ENCODE data around the gene CEP112. TPM values are rescaled to one million over a fixed set of nuclear protein-coding genes. Genes with fewer than 3 reads are reported as not detected.

The CEP112 gene
- total and polyA plus RNA-seq, 2 donors (not counting 1 experiment from before 2014, with no cell fraction given): 5.4 to 6.4 TPM

- no peak for DNase-seq (ENCODE audit: low read depth in 2 of 2)
- H3K27me3 ChIP-seq (ENCODE audit: control insufficient read depth, insufficient read depth, low read length): no peaks in the 10 kb centered on the region
- H3K4me1 ChIP-seq (ENCODE audit: control insufficient read depth, extremely low read depth, insufficient read depth, low read length): no peaks in the 10 kb centered on the region
- H3K27ac ChIP-seq (ENCODE audit: insufficient read depth, low read length): no peak overlapping the region
- no peaks in the 10 kb centered on the region for H3K9me3 ChIP-seq (ENCODE audit: control insufficient read depth, insufficient read depth, low read depth, low read length)
- H3K36me3 ChIP-seq (ENCODE audit: control insufficient read depth, insufficient read depth, low read length): no peaks in the 10 kb centered on the region
- no peaks in the 10 kb centered on the region for H4K20me1 ChIP-seq (ENCODE audit: control insufficient read depth, extremely low read depth, insufficient read depth, low read length)
- H3K4me3 ChIP-seq (replicated peaks in 1 of 4; ENCODE audit: control extremely low read depth in 1 of 4, insufficient read depth in 1 of 4, low read depth in 3 of 4, low read length in 4 of 4): no peak overlapping the region
- TF ChIP-seq EZH2 (IDR thresholded peaks at IDR 0.05; ENCODE audit: low read length, missing control alignments): no peak
- no peak for TF ChIP-seq CTCF (conservative IDR thresholded peaks at IDR 0.05 in 1 of 2, IDR thresholded peaks at IDR 0.05 in 1 of 2; ENCODE audit: low read depth in 1 of 2, low read length in 2 of 2)
- H3K9ac ChIP-seq (ENCODE audit: insufficient read depth, low read length): no peak overlapping the region
- H3K4me2 ChIP-seq (ENCODE audit: extremely low read depth, insufficient read depth, low read length): no peak overlapping the region
- no peak overlapping the region for H2AFZ ChIP-seq (ENCODE audit: low read length)
- no peaks in the 10 kb centered on the region for H3K79me2 ChIP-seq (ENCODE audit: control insufficient read depth, insufficient read depth, low read length)
These were observed 45.5 kb downstream of the CEP112 start for GRCh38 chr17:66146394-66146793.

DNA sequence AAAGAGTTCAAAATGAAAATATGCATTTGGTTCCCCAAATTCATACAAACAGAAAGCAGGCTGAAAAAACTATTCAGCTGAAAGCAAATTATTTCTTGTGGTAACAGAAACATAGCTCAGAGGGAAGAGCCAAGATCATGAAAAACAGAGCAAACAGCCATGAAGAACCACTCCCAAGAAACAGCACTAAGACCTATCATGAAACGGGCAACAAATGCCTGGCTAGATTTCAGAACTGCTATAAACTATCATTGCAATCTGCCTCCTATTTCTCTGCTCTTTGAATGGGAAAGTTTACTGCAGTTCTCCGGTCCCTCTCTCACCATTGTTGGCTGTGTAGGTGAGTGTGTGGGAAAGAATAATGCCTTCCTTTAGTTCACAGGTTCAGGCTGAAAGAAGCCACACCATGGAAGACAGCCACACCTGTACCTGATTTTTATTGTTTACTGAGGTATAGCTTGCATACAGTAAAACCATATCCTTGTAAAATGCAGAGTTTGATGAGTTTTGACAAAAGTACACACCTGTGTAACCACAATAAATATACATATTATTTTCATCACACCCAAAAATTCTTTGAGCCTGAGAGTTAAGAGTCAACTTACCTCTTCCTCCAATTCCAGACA, 48.2 kb downstream of the CEP112 start:
- Histone ChIP-seq H3K4me2 (ENCODE audit: extremely low read depth, insufficient read depth, low read length) (no peak overlapping the region), H3K36me3 (ENCODE audit: control insufficient read depth, insufficient read depth, low read length) (no peaks in the 10 kb centered on the region), H3K9ac (ENCODE audit: insufficient read depth, low read length) (no peak overlapping the region), H3K27me3 (ENCODE audit: control insufficient read depth, insufficient read depth, low read length) (no peaks in the 10 kb centered on the region), H4K20me1 (ENCODE audit: control insufficient read depth, extremely low read depth, insufficient read depth, low read length) (no peaks in the 10 kb centered on the region), H3K4me1 (ENCODE audit: control insufficient read depth, extremely low read depth, insufficient read depth, low read length) (no peaks in the 10 kb centered on the region), H2AFZ (ENCODE audit: low read length) (no peak overlapping the region), H3K9me3 (ENCODE audit: control insufficient read depth, insufficient read depth, low read depth, low read length) (no peaks in the 10 kb centered on the region), H3K4me3 (replicated peaks in 1 of 4; ENCODE audit: control extremely low read depth in 1 of 4, insufficient read depth in 1 of 4, low read depth in 3 of 4, low read length in 4 of 4) (no peak overlapping the region), H3K27ac (ENCODE audit: insufficient read depth, low read length) (no peak overlapping the region), H3K79me2 (ENCODE audit: control insufficient read depth, insufficient read depth, low read length) (no peaks in the 10 kb centered on the region)
- no peak for TF ChIP-seq EZH2 (IDR thresholded peaks at IDR 0.05; ENCODE audit: low read length, missing control alignments)
- TF ChIP-seq CTCF (conservative IDR thresholded peaks at IDR 0.05 in 1 of 2, IDR thresholded peaks at IDR 0.05 in 1 of 2; ENCODE audit: low read depth in 1 of 2, low read length in 2 of 2): no peak
- DNase-seq (ENCODE audit: low read depth in 2 of 2): no peak

GRCh38 chr17:66142428-66142827, 49.5 kb downstream of the CEP112 start:
- Histone ChIP-seq H3K9me3 (ENCODE audit: control insufficient read depth, insufficient read depth, low read depth, low read length) (no peaks in the 10 kb centered on the region), H3K4me3 (replicated peaks in 1 of 4; ENCODE audit: control extremely low read depth in 1 of 4, insufficient read depth in 1 of 4, low read depth in 3 of 4, low read length in 4 of 4) (no peak overlapping the region), H3K4me1 (ENCODE audit: control insufficient read depth, extremely low read depth, insufficient read depth, low read length) (no peaks in the 10 kb centered on the region), H2AFZ (ENCODE audit: low read length) (no peak overlapping the region), H3K36me3 (ENCODE audit: control insufficient read depth, insufficient read depth, low read length) (no peaks in the 10 kb centered on the region), H3K27me3 (ENCODE audit: control insufficient read depth, insufficient read depth, low read length) (no peaks in the 10 kb centered on the region), H4K20me1 (ENCODE audit: control insufficient read depth, extremely low read depth, insufficient read depth, low read length) (no peaks in the 10 kb centered on the region), H3K4me2 (ENCODE audit: extremely low read depth, insufficient read depth, low read length) (no peak overlapping the region), H3K9ac (ENCODE audit: insufficient read depth, low read length) (no peak overlapping the region), H3K27ac (ENCODE audit: insufficient read depth, low read length) (no peak overlapping the region), H3K79me2 (ENCODE audit: control insufficient read depth, insufficient read depth, low read length) (no peaks in the 10 kb centered on the region)
- no peak for DNase-seq (ENCODE audit: low read depth in 2 of 2)
- no peak for TF ChIP-seq CTCF (conservative IDR thresholded peaks at IDR 0.05 in 1 of 2, IDR thresholded peaks at IDR 0.05 in 1 of 2; ENCODE audit: low read depth in 1 of 2, low read length in 2 of 2)
- TF ChIP-seq EZH2 (IDR thresholded peaks at IDR 0.05; ENCODE audit: low read length, missing control alignments): no peak

All from fibroblast of lung (primary cell).